ENCODE measurements around the gene LEO1.
"Not testable (repeated sequence)": the region's sequence is repeated elsewhere in the genome, so short reads cannot be mapped to it uniquely, and the experiment has no call there.

The LEO1 gene

GRCh38 chr15:52003089-52003488 is 31.5 kb upstream of the LEO1 start:
- not testable (repeated sequence) for DNase-seq

- DNase-seq = no peak
These were observed 30.8 kb upstream of the LEO1 start for GRCh38 chr15:52002351-52002750.

- DNase-seq = no peak
These were observed 21.4 kb upstream of the LEO1 start for GRCh38 chr15:51992953-51993352.

GRCh38 chr15:51991141-51991540 is 19.6 kb upstream of the LEO1 start:
- DNase-seq = no peak

- no peak for DNase-seq
These were observed 11.2 kb upstream of the LEO1 start for GRCh38 chr15:51982770-51983103.

- no peak for DNase-seq
These were observed 10.6 kb upstream of the LEO1 start for GRCh38 chr15:51982013-51982769.

- DNase-seq = no peak
These were observed 2.2 kb upstream of the LEO1 start for GRCh38 chr15:51973775-51974174.

GRCh38 chr15:51973220-51973619 is 1.6 kb upstream of the LEO1 start:
- no peak for DNase-seq

- DNase-seq = no peak
These were observed 575 bp downstream of the LEO1 start for GRCh38 chr15:51971032-51971374.

- no peak for DNase-seq
These were observed 1.3 kb downstream of the LEO1 start for GRCh38 chr15:51970132-51970817.

- no peak for DNase-seq
These were observed 1.9 kb downstream of the LEO1 start for GRCh38 chr15:51969728-51970127.

GRCh38 chr15:51967583-51967982 is 4.0 kb downstream of the LEO1 start:
- no peak for DNase-seq

GRCh38 chr15:51966192-51966591 is 5.4 kb downstream of the LEO1 start:
- DNase-seq = no peak

GRCh38 chr15:51965691-51966090 is 5.9 kb downstream of the LEO1 start:
- no peak for DNase-seq

- no peak for DNase-seq
These were observed 16.1 kb downstream of the LEO1 start for GRCh38 chr15:51955504-51955903.

- no peak for DNase-seq
These were observed 18.8 kb downstream of the LEO1 start for GRCh38 chr15:51952805-51953204.

GRCh38 chr15:51947124-51947523 is 24.5 kb downstream of the LEO1 start:
- no peak for DNase-seq

GRCh38 chr15:51939216-51939615 is 32.4 kb downstream of the LEO1 start:
- DNase-seq = no peak

GRCh38 chr15:51938286-51938685 is 33.3 kb downstream of the LEO1 start:
- no peak for DNase-seq

- no peak for DNase-seq
These were observed 35.5 kb downstream of the LEO1 start for GRCh38 chr15:51936105-51936478.

- no peak for DNase-seq
These were observed 36.0 kb downstream of the LEO1 start for GRCh38 chr15:51935466-51936104.

- no peak for DNase-seq
These were observed 39.4 kb downstream of the LEO1 start for GRCh38 chr15:51932161-51932560.

- DNase-seq = no peak
These were observed 39.9 kb downstream of the LEO1 start for GRCh38 chr15:51931638-51932037.

GRCh38 chr15:51931016-51931415 is 40.6 kb downstream of the LEO1 start:
- DNase-seq = no peak

GRCh38 chr15:51926809-51927208 is 44.8 kb downstream of the LEO1 start:
- DNase-seq = no peak

Measured in NCI-H2081 treated with DMSO at 0.1 percent for 48 hours (cell line).